Ishikawa (cell line): ENCODE measurements around the gene GET4.

Source experiments
- CEBPB ChIP-seq: IDR thresholded peaks from 2 replicates; pipeline ENCODE4 v1.6.1; 2012
- CREB1 ChIP-seq: IDR thresholded peaks from 2 replicates; pipeline ENCODE4 v1.6.1; 2012; ENCODE audit warnings: low read depth
- EGR1 ChIP-seq: IDR thresholded peaks from 2 replicates; pipeline ENCODE4 v1.6.1; 2012
- EP300 ChIP-seq: IDR thresholded peaks from 2 replicates; pipeline ENCODE4 v1.6.1; 2012; ENCODE audit warnings: borderline replicate concordance
- FOXM1 ChIP-seq: IDR thresholded peaks from 2 replicates; pipeline ENCODE4 v1.6.1; 2012; ENCODE audit warnings: low read depth, borderline replicate concordance
- MAX ChIP-seq: IDR thresholded peaks from 2 replicates; pipeline ENCODE4 v1.6.1; 2012
- NFIC ChIP-seq: IDR thresholded peaks from 2 replicates; pipeline ENCODE4 v1.6.1; 2012
- RAD21 ChIP-seq: IDR thresholded peaks from 2 replicates; pipeline ENCODE4 v1.6.1; 2012; ENCODE audit warnings: low read depth
- REST ChIP-seq: IDR thresholded peaks from 2 replicates; pipeline ENCODE4 v1.6.1; 2012; ENCODE audit warnings: low read depth, mild to moderate bottlenecking
- TAF1 ChIP-seq: IDR thresholded peaks from 2 replicates; pipeline ENCODE4 v1.6.1; 2012; ENCODE audit warnings: low read depth, mild to moderate bottlenecking
- TEAD4 ChIP-seq: IDR thresholded peaks from 2 replicates; pipeline ENCODE4 v1.6.1; 2012
- YY1 ChIP-seq: IDR thresholded peaks from 2 replicates; pipeline ENCODE4 v1.6.1; 2012; ENCODE audit warnings: low read depth
- TF ChIP-seq, protein P1 (sequence below): IDR thresholded peaks from 2 replicates; pipeline ENCODE4 v1.6.1; 2012

DNA sequence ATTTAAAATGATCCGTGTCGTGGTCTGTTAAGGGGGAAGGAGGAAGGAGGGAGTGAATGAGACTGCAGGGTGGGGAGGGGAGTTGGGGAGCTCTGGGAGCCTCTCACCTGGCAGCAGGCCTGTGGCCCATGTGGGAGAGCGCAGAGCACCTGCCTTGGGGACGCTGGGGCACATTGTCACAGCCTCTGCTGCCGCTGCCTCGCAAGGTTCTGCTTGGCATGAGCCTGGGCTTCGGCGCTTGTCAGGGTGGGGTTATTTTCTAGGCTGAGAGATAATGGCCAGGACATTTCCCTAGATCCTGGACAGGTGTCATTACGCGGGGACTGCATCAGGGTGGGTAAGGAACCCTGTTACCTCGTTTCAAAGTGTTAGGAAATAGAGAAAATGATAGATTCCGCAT lies 46.3 kb upstream of the GET4 start:
- TF ChIP-seq TAF1, result no peak
- TF ChIP-seq MAX, result no peak
- TF ChIP-seq TEAD4, result no peak
- no peak for TF ChIP-seq YY1
- TF ChIP-seq REST, result no peak
- TF ChIP-seq EP300, result no peak
- TF ChIP-seq CEBPB, result no peak
- no peak for TF ChIP-seq RAD21
- TF ChIP-seq EGR1, result no peak
- TF ChIP-seq FOXM1, result no peak
- TF ChIP-seq CREB1, result no peak
- TF ChIP-seq NFIC, result no peak
- TF ChIP-seq, protein P1, sequence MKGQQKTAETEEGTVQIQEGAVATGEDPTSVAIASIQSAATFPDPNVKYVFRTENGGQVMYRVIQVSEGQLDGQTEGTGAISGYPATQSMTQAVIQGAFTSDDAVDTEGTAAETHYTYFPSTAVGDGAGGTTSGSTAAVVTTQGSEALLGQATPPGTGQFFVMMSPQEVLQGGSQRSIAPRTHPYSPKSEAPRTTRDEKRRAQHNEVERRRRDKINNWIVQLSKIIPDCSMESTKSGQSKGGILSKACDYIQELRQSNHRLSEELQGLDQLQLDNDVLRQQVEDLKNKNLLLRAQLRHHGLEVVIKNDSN, result no peak
